Measurements from ENCODE around the gene ZEB1. TPM values are rescaled to one million over a fixed set of nuclear protein-coding genes. Genes with fewer than 3 reads are reported as not detected.
A peak's percentile ranks its signal among the peaks of the same experiment; 100 is the strongest.

Gene ZEB1
- polyA plus RNA-seq (2013, experiment 1 of 4) = 16.3 TPM
- polyA plus RNA-seq (2013, experiment 2 of 4) = 13.7 TPM
- 15.3 TPM for polyA plus RNA-seq (2013, experiment 3 of 4)
- 19.0 TPM for polyA plus RNA-seq (2013, experiment 4 of 4)

DNA sequence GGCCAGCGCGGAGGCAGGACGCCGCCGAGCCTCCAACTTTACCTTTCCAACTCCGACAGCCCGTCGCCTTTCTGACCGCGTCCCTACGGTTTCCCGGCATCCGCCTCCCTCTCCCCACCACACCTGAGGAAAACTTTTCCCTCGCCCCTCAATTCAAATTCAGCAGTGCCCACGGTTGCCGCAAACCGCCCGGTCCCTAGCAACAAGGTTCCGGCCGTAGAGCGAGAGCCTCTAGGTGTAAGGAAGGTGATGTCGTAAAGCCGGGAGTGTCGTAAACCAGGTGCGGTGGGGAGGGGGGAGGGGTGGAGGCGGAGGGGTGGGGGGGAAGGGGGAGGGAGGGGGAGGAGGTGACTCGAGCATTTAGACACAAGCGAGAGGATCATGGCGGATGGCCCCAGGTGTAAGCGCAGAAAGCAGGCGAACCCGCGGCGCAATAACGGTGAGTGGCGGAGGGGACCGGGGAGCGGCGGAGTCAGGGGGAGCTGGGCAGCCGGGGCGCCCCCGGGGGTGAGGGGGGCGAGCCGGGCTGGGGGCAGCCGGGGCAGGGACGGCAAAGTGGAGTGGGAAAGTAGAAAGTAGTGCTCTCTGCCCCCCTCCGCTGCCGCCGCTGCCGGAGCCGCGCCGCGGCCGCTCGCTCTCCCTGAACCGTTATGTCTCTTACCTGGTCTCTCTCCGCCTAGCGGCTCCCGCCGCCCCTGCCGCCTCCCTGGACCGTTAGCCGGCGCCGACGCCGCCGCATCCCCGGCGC is at the start of gene ZEB1:
Gene ZEB1 (plus strand): TSS at position 363 of the 748 bp plus-strand sequence. CDS start 19 bp downstream, at position 382.
- 0% methylated on average over 59 to 65 of the region's 71 CpGs for WGBS, 2 experiments
- Histone ChIP-seq H3K36me3 (ENCODE audit: control insufficient read depth, insufficient read depth, low read length) (no peaks in the 10 kb centered on the region), H3K4me3 (ENCODE audit: insufficient read depth, low read depth, low read length) (peak within 1 kb of the TSS; percentile 82), H3K4me1 (ENCODE audit: control insufficient read depth, insufficient read depth, low read length) (peaks cover 7% of the 10 kb centered on the region), H3K9me3 (ENCODE audit: control insufficient read depth, low read length) (no peaks in the 10 kb centered on the region), H3K27ac (ENCODE audit: insufficient read depth, low read depth, low read length, poor library complexity, severe bottlenecking) (peak within 1 kb of the TSS; percentile 60), H3K27me3 (ENCODE audit: control insufficient read depth, insufficient read depth, low read length, poor library complexity, severe bottlenecking) (peaks cover 40% of the 10 kb centered on the region)

DNA sequence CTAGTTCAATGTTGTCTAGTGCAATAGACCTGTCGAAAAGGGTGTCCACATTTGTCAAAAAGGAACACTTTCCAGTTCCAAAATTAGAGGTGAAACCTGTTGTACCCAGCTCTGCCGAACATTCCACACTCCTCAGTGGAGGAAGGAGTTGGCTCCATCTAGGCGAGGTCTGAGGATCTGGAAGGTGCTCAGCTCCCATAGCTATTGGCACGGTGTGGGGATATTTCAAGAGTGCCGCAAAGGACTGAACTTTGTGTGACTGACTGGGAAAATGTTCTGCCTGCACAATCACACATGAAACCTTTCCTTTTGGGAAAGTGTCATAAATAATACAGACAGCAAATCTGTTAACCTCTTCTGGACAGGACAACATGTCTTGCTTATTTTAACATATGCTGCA is 48.1 kb upstream of the ZEB1 start:
- no peak overlapping the region for H3K4me3 ChIP-seq (ENCODE audit: insufficient read depth, low read depth, low read length)
- no peaks in the 10 kb centered on the region for H3K9me3 ChIP-seq (ENCODE audit: control insufficient read depth, low read length)
- no peaks in the 10 kb centered on the region for H3K4me1 ChIP-seq (ENCODE audit: control insufficient read depth, insufficient read depth, low read length)
- no peaks in the 10 kb centered on the region for H3K27me3 ChIP-seq (ENCODE audit: control insufficient read depth, insufficient read depth, low read length, poor library complexity, severe bottlenecking)
- no peaks in the 10 kb centered on the region for H3K36me3 ChIP-seq (ENCODE audit: control insufficient read depth, insufficient read depth, low read length)
- no peak overlapping the region for H3K27ac ChIP-seq (ENCODE audit: insufficient read depth, low read depth, low read length, poor library complexity, severe bottlenecking)
- WGBS, 2 experiments = 89 to 96% methylated on average over 5 of the region's 5 CpGs

DNA sequence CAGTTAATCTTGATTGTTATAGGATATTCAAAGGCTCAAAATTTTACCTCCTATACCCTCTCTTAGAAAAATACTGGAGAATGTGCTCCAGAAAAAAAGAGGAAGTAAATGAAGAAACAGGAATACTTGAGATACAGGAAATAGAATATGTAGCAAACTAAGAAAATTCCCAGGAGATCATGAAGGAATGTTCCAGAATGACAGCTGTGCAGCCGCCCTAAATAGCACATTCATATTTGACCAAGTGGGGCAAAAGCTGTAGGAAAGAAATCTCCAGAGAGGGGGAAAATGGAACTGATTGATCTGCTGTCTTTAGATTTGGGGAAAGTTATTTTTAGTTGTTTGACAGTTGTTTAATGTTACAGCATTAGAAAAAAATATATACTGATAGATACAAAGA is 46.2 kb upstream of the ZEB1 start:
- H3K9me3 ChIP-seq (ENCODE audit: control insufficient read depth, low read length) = no peaks in the 10 kb centered on the region
- no peaks in the 10 kb centered on the region for H3K4me1 ChIP-seq (ENCODE audit: control insufficient read depth, insufficient read depth, low read length)
- H3K27ac ChIP-seq (ENCODE audit: insufficient read depth, low read depth, low read length, poor library complexity, severe bottlenecking) = no peak overlapping the region
- no peaks in the 10 kb centered on the region for H3K27me3 ChIP-seq (ENCODE audit: control insufficient read depth, insufficient read depth, low read length, poor library complexity, severe bottlenecking)
- no peaks in the 10 kb centered on the region for H3K36me3 ChIP-seq (ENCODE audit: control insufficient read depth, insufficient read depth, low read length)
- no peak overlapping the region for H3K4me3 ChIP-seq (ENCODE audit: insufficient read depth, low read depth, low read length)
- WGBS, 2 experiments = 91 to 95% methylated on average over 1 of the region's 1 CpG

- WGBS, 2 experiments = 92 to 94% methylated on average over 2 of the region's 2 CpGs
- Histone ChIP-seq H3K36me3 (ENCODE audit: control insufficient read depth, insufficient read depth, low read length) (no peaks in the 10 kb centered on the region), H3K4me3 (ENCODE audit: insufficient read depth, low read depth, low read length) (no peak overlapping the region), H3K9me3 (ENCODE audit: control insufficient read depth, low read length) (no peaks in the 10 kb centered on the region), H3K27me3 (ENCODE audit: control insufficient read depth, insufficient read depth, low read length, poor library complexity, severe bottlenecking) (no peaks in the 10 kb centered on the region), H3K4me1 (ENCODE audit: control insufficient read depth, insufficient read depth, low read length) (no peaks in the 10 kb centered on the region), H3K27ac (ENCODE audit: insufficient read depth, low read depth, low read length, poor library complexity, severe bottlenecking) (no peak overlapping the region)
These were observed 45.2 kb upstream of the ZEB1 start for GRCh38 chr10:31273789-31274188.

DNA sequence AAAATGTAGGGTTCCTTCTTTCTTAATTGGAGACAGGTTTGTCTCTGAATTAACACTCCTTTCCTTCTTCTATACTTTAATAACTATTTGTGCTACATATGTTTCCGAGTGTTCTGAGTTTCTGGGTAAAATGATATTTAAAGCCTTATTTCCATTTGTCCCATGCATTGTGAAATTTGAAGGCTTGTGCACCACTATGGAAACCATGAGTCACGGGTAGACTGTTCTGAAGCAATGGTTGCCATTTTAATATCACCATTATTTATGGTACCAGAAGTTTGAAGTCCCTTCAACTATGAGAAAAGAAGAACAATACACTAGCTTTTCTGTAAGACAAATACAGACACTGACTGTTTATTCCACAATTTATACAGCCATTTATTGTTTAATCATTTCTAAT is 44.7 kb upstream of the ZEB1 start:
- 84 to 100% methylated on average over 1 to 2 of the region's 2 CpGs for WGBS, 2 experiments
- Histone ChIP-seq H3K36me3 (ENCODE audit: control insufficient read depth, insufficient read depth, low read length) (no peaks in the 10 kb centered on the region), H3K9me3 (ENCODE audit: control insufficient read depth, low read length) (no peaks in the 10 kb centered on the region), H3K27me3 (ENCODE audit: control insufficient read depth, insufficient read depth, low read length, poor library complexity, severe bottlenecking) (no peaks in the 10 kb centered on the region), H3K4me3 (ENCODE audit: insufficient read depth, low read depth, low read length) (no peak overlapping the region), H3K4me1 (ENCODE audit: control insufficient read depth, insufficient read depth, low read length) (no peaks in the 10 kb centered on the region), H3K27ac (ENCODE audit: insufficient read depth, low read depth, low read length, poor library complexity, severe bottlenecking) (no peak overlapping the region)

- Histone ChIP-seq H3K27me3 (ENCODE audit: control insufficient read depth, insufficient read depth, low read length, poor library complexity, severe bottlenecking) (no peaks in the 10 kb centered on the region), H3K4me1 (ENCODE audit: control insufficient read depth, insufficient read depth, low read length) (no peaks in the 10 kb centered on the region), H3K4me3 (ENCODE audit: insufficient read depth, low read depth, low read length) (no peak overlapping the region), H3K27ac (ENCODE audit: insufficient read depth, low read depth, low read length, poor library complexity, severe bottlenecking) (no peak overlapping the region), H3K9me3 (ENCODE audit: control insufficient read depth, low read length) (no peaks in the 10 kb centered on the region), H3K36me3 (ENCODE audit: control insufficient read depth, insufficient read depth, low read length) (no peaks in the 10 kb centered on the region)
- WGBS, 2 experiments = 95 to 96% methylated on average over 3 of the region's 3 CpGs
These were observed 40.6 kb upstream of the ZEB1 start for GRCh38 chr10:31278279-31278941.

GRCh38 chr10:31280972-31281371 is 38.0 kb upstream of the ZEB1 start:
- Histone ChIP-seq H3K36me3 (ENCODE audit: control insufficient read depth, insufficient read depth, low read length) (no peaks in the 10 kb centered on the region), H3K4me3 (ENCODE audit: insufficient read depth, low read depth, low read length) (no peak overlapping the region), H3K27ac (ENCODE audit: insufficient read depth, low read depth, low read length, poor library complexity, severe bottlenecking) (no peak overlapping the region), H3K4me1 (ENCODE audit: control insufficient read depth, insufficient read depth, low read length) (no peaks in the 10 kb centered on the region), H3K9me3 (ENCODE audit: control insufficient read depth, low read length) (no peaks in the 10 kb centered on the region), H3K27me3 (ENCODE audit: control insufficient read depth, insufficient read depth, low read length, poor library complexity, severe bottlenecking) (no peaks in the 10 kb centered on the region)
- no CpG with 5 or more reads among the region's 1 CpG for WGBS, 2 experiments

DNA sequence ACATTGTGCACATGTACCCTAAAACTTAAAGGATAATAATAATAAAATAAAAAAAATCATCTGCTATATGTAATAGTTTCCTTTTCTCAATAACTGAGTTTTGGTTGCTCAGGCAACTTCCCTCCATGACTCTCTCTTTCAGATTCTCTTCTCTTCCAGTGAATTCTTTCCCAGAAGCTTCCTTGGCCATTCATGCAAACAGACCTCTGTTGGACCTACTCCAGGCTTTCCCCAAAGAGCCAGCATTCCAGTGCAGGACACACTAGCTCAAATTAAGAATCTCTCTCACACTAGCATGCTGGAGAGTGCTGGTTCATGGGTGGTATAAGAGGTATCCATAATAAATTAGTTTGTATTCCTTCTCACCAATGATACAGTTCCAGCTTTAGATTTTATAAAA is 31.0 kb upstream of the ZEB1 start:
- Histone ChIP-seq H3K36me3 (ENCODE audit: control insufficient read depth, insufficient read depth, low read length) (no peaks in the 10 kb centered on the region), H3K9me3 (ENCODE audit: control insufficient read depth, low read length) (no peaks in the 10 kb centered on the region), H3K4me3 (ENCODE audit: insufficient read depth, low read depth, low read length) (no peak overlapping the region)

DNA sequence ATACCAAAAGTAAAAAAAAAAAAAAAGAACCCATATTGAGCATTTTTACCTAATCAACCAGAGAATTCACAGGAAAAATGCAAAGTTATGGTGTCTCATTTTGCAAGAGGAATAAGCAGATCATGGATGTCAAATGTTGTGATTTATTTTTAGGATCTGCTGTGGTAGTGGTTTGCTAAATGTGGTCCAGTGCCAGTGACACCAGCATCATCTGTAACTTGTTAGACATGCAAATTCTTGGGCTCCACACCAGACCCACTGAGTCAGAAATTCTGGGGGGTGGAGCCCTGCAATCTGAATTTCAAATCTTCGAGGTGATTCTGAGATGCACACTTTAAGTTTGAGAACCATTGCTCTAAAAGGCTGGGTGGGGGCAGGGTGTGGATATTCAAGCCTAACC is 30.1 kb upstream of the ZEB1 start:
- Histone ChIP-seq H3K36me3 (ENCODE audit: control insufficient read depth, insufficient read depth, low read length) (no peaks in the 10 kb centered on the region), H3K27ac (ENCODE audit: insufficient read depth, low read depth, low read length, poor library complexity, severe bottlenecking) (no peak overlapping the region), H3K4me3 (ENCODE audit: insufficient read depth, low read depth, low read length) (no peak overlapping the region), H3K9me3 (ENCODE audit: control insufficient read depth, low read length) (no peaks in the 10 kb centered on the region), H3K4me1 (ENCODE audit: control insufficient read depth, insufficient read depth, low read length) (no peaks in the 10 kb centered on the region), H3K27me3 (ENCODE audit: control insufficient read depth, insufficient read depth, low read length, poor library complexity, severe bottlenecking) (no peaks in the 10 kb centered on the region)
- 87 to 97% methylated on average over 1 of the region's 1 CpG for whole genome bisulfite sequencing, 2 experiments

More for the DNA sequence above, 31.0 kb upstream of the ZEB1 start:
- H3K27me3 ChIP-seq (ENCODE audit: control insufficient read depth, insufficient read depth, low read length, poor library complexity, severe bottlenecking) = no peaks in the 10 kb centered on the region
- no peaks in the 10 kb centered on the region for H3K4me1 ChIP-seq (ENCODE audit: control insufficient read depth, insufficient read depth, low read length)
- no peak overlapping the region for H3K27ac ChIP-seq (ENCODE audit: insufficient read depth, low read depth, low read length, poor library complexity, severe bottlenecking)

DNA sequence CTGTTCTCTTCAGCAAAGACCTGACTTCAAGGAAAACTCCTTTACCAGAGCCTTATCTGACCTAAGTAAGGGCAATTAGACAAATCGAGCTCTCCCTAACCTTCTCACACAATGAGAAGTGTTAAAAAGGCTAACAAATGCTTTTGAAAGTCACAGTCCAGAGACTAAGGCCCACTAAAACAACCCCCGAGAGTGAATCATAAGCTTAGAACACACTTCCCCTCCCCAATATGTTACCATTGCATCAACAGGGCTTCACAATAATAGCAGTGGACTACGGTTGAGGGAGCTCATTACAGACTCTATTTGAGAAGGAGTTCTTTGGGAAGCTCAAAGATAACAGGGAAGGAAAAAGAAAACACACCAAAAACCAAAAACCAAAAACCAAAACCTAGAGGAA is 28.6 kb upstream of the ZEB1 start:
- no peaks in the 10 kb centered on the region for H3K27me3 ChIP-seq (ENCODE audit: control insufficient read depth, insufficient read depth, low read length, poor library complexity, severe bottlenecking)
- H3K36me3 ChIP-seq (ENCODE audit: control insufficient read depth, insufficient read depth, low read length) = no peaks in the 10 kb centered on the region
- H3K4me1 ChIP-seq (ENCODE audit: control insufficient read depth, insufficient read depth, low read length) = no peaks in the 10 kb centered on the region
- no peak overlapping the region for H3K27ac ChIP-seq (ENCODE audit: insufficient read depth, low read depth, low read length, poor library complexity, severe bottlenecking)
- 77 to 91% methylated on average over 3 of the region's 3 CpGs for WGBS, 2 experiments
- no peak overlapping the region for H3K4me3 ChIP-seq (ENCODE audit: insufficient read depth, low read depth, low read length)
- H3K9me3 ChIP-seq (ENCODE audit: control insufficient read depth, low read length) = no peaks in the 10 kb centered on the region
